IMR-90 (cell line): ENCODE measurements around the gene GIPC3.

Experiments
- BHLHE40 ChIP-seq: fragments of 150-350 bp; IDR thresholded peaks from 2 replicates; pipeline ENCODE4 v1.6.1; 2016; ENCODE audit warnings: mild to moderate bottlenecking, low read depth, low read length
- CHD1 ChIP-seq: IDR thresholded peaks from 2 replicates; pipeline ENCODE4 v1.6.1; 2012; ENCODE audit warnings: low read depth, low read length, improper control_type of control experiment
- CTCF ChIP-seq: conservative IDR thresholded peaks from 2 replicates; pipeline ENCODE4 v1.5.1; 2012; ENCODE audit warnings: mild to moderate bottlenecking, low read depth, low read length, improper control_type of control experiment
- FOS ChIP-seq: fragments of 150-350 bp; IDR thresholded peaks from 2 replicates; pipeline ENCODE4 v1.6.1; 2016; ENCODE audit warnings: low read depth, low read length
- MAFK ChIP-seq: IDR thresholded peaks from 2 replicates; pipeline ENCODE4 v1.6.1; 2012; ENCODE audit warnings: low read depth, low read length, improper control_type of control experiment
- MAZ ChIP-seq: IDR thresholded peaks from 2 replicates; pipeline ENCODE4 v1.6.1; 2012; ENCODE audit warnings: low read depth, mild to moderate bottlenecking, low read length, improper control_type of control experiment, moderate library complexity, borderline replicate concordance
- MXI1 ChIP-seq: IDR thresholded peaks from 2 replicates; pipeline ENCODE4 v1.6.1; 2012; ENCODE audit warnings: low read depth, mild to moderate bottlenecking, low read length, moderate library complexity, borderline replicate concordance
- POLR2A ChIP-seq: IDR thresholded peaks from 2 replicates; pipeline ENCODE4 v1.6.1; 2012; ENCODE audit warnings: mild to moderate bottlenecking, low read depth, low read length
- RAD21 ChIP-seq: IDR thresholded peaks from 2 replicates; pipeline ENCODE4 v1.6.1; 2012; ENCODE audit warnings: low read length, improper control_type of control experiment
- RFX5 ChIP-seq: IDR thresholded peaks from 2 replicates; pipeline ENCODE4 v1.8.0; 2012; ENCODE audit warnings: low read depth, mild to moderate bottlenecking, low read length, moderate library complexity
- SMC3 ChIP-seq: fragments of 150-350 bp; IDR thresholded peaks from 2 replicates; pipeline ENCODE4 v1.6.1; 2016; ENCODE audit warnings: low read depth, mild to moderate bottlenecking, antibody characterized with exemption, low read length, moderate library complexity

- TF ChIP-seq POLR2A (no peak), RFX5 (no peak), MAFK (no peak), FOS (no peak), RAD21 (no peak), CTCF (no peak), MAZ (no peak), BHLHE40 (no peak), SMC3 (no peak), CHD1 (no peak), MXI1 (no peak)
These were observed 38.4 kb downstream of the GIPC3 start for GRCh38 chr19:3623716-3624115.
